ENCODE data around the gene CAPZB. TPM values are rescaled to one million over a fixed set of nuclear protein-coding genes. Genes with fewer than 3 reads are reported as not detected.

Gene CAPZB
- polyA plus RNA-seq, 3 donors, result 290 to 504 (median 407) TPM

DNA sequence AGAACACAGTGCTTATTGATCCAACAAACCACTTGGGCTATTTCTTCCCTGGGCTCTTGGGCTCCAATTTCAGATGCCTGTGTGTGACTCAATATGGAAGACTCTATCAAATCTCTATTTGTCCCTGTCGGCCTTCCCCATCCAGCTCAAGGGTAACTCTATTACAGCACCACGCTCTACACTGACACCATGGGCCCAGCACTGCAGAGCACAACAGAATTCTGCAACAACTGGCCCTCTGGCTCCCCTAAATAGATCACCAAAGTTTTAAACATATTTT, 51.7 kb downstream of the CAPZB start:
- peaks cover 37 to 39% of the 10 kb centered on the region in 2 donors for H3K4me1 ChIP-seq (ENCODE audit: control insufficient read depth in 1 of 2, insufficient read depth in 2 of 2, low read length in 2 of 2)
- TF ChIP-seq, protein P1, sequence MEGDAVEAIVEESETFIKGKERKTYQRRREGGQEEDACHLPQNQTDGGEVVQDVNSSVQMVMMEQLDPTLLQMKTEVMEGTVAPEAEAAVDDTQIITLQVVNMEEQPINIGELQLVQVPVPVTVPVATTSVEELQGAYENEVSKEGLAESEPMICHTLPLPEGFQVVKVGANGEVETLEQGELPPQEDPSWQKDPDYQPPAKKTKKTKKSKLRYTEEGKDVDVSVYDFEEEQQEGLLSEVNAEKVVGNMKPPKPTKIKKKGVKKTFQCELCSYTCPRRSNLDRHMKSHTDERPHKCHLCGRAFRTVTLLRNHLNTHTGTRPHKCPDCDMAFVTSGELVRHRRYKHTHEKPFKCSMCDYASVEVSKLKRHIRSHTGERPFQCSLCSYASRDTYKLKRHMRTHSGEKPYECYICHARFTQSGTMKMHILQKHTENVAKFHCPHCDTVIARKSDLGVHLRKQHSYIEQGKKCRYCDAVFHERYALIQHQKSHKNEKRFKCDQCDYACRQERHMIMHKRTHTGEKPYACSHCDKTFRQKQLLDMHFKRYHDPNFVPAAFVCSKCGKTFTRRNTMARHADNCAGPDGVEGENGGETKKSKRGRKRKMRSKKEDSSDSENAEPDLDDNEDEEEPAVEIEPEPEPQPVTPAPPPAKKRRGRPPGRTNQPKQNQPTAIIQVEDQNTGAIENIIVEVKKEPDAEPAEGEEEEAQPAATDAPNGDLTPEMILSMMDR (IDR thresholded peaks at IDR 0.05), result no peak
- no peak overlapping the region for H3K4me2 ChIP-seq (replicated peaks; ENCODE audit: extremely low read depth, low read length, poor library complexity, severe bottlenecking)
- no peaks in the 10 kb centered on the region for H3K9me3 Mint-ChIP-seq
- H3K36me3 Mint-ChIP-seq, result peaks cover 42 to 45% of the 10 kb centered on the region in 2 donors
- intact Hi-C loops (cut with micrococcal nuclease), result no loop called here
- peak overlapping the region in 1 of 7 donors; percentile 40 for H3K27ac Mint-ChIP-seq
- H2AFZ ChIP-seq (ENCODE audit: insufficient read depth, low read depth, low read length, poor library complexity, severe bottlenecking), result no peak overlapping the region
- H3K9me3 ChIP-seq (replicated peaks in 1 of 2; ENCODE audit: control insufficient read depth in 1 of 2, insufficient read depth in 1 of 2, low read length in 2 of 2), result no peaks in the 10 kb centered on the region
- no peaks in the 10 kb centered on the region for H3K27me3 ChIP-seq (ENCODE audit: control insufficient read depth in 2 of 2, insufficient read depth in 2 of 2, low read length in 2 of 2)
- peaks cover 99% of the 10 kb centered on the region for H3K79me2 ChIP-seq (ENCODE audit: insufficient read depth, low read length)
- H3K4me3 ChIP-seq (replicated peaks in 1 of 3; ENCODE audit: low read depth in 2 of 3, low read length in 3 of 3), result no peak overlapping the region
- H4K20me1 ChIP-seq (ENCODE audit: insufficient read depth, low read length), result peaks cover 100% of the 10 kb centered on the region
- 100% methylated on average over 2 of the region's 2 CpGs for WGBS (ENCODE audit: insufficient coverage)
- peak overlapping the region in 1 of 2 donors; percentile 6 for H3K27ac ChIP-seq (ENCODE audit: low read depth in 1 of 2, low read length in 2 of 2)
- H3K4me1 Mint-ChIP-seq, result peaks cover 59% of the 10 kb centered on the region
- H3K9ac ChIP-seq (ENCODE audit: insufficient read depth, low read length, poor library complexity, severe bottlenecking), result no peak overlapping the region
- no peaks in the 10 kb centered on the region for H3K27me3 Mint-ChIP-seq (ENCODE audit: low read depth in 3 of 3)
- peaks cover 7 to 30% of the 10 kb centered on the region in 2 donors for H3K36me3 ChIP-seq (replicated peaks in 1 of 2; ENCODE audit: control insufficient read depth in 1 of 2, insufficient read depth in 2 of 2, low read length in 2 of 2)
- no peak for DNase-seq
- no peak overlapping the region for H3K4me3 Mint-ChIP-seq

DNA sequence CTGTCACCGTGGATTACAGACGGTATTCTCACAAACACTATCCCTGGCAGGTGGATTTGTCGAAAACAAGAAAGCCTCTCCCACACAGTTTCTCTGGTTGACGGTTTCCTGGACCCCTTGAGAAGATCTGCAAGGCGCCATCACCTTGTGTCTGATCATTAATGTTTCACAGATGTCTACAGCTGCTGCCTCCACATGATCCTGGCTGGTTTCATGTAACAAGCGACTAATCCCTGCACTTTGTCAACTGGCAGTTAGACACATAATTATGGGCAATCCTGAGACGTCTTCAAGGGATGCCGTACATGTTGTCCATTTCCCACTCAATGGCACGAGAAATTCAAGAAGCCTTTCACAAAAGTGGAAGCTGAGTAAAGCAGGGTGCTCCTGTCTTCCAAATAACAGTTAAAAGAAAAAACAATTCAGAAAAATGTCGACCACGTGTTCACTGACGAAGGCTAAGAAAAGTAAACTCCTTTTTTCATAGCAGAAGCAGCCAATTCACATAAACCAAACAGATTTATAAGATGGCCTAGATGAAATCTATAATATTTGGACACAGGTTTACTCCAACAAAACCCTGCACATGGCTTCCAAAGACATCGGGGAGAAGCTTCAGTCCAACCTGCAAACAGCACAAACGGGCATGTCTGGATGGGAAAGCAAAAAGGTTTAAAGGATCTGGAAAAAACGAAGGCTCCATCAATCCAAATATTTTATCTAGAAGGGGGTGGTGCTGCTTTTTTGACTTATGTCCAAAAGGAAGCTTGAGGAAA, 52.2 kb downstream of the CAPZB start:
- Histone ChIP-seq H3K4me3 (replicated peaks in 1 of 3; ENCODE audit: low read depth in 2 of 3, low read length in 3 of 3) (no peak overlapping the region), H4K20me1 (ENCODE audit: insufficient read depth, low read length) (peaks cover 100% of the 10 kb centered on the region), H3K79me2 (ENCODE audit: insufficient read depth, low read length) (peaks cover 99% of the 10 kb centered on the region), H3K4me1 (ENCODE audit: control insufficient read depth in 1 of 2, insufficient read depth in 2 of 2, low read length in 2 of 2) (peaks cover 37 to 39% of the 10 kb centered on the region in 2 donors), H2AFZ (ENCODE audit: insufficient read depth, low read depth, low read length, poor library complexity, severe bottlenecking) (no peak overlapping the region), H3K36me3 (replicated peaks in 1 of 2; ENCODE audit: control insufficient read depth in 1 of 2, insufficient read depth in 2 of 2, low read length in 2 of 2) (peaks cover 2 to 29% of the 10 kb centered on the region in 2 donors), H3K9ac (ENCODE audit: insufficient read depth, low read length, poor library complexity, severe bottlenecking) (no peak overlapping the region), H3K4me2 (replicated peaks; ENCODE audit: extremely low read depth, low read length, poor library complexity, severe bottlenecking) (no peak overlapping the region), H3K27ac (ENCODE audit: low read depth in 1 of 2, low read length in 2 of 2) (peak overlapping the region in 1 of 2 donors; percentile 6), H3K27me3 (ENCODE audit: control insufficient read depth in 2 of 2, insufficient read depth in 2 of 2, low read length in 2 of 2) (no peaks in the 10 kb centered on the region), H3K9me3 (replicated peaks in 1 of 2; ENCODE audit: control insufficient read depth in 1 of 2, insufficient read depth in 1 of 2, low read length in 2 of 2) (no peaks in the 10 kb centered on the region)
- TF ChIP-seq, protein P1 (IDR thresholded peaks at IDR 0.05), result no peak
- peaks cover 61% of the 10 kb centered on the region for H3K4me1 Mint-ChIP-seq
- no peak for DNase-seq
- H3K27ac Mint-ChIP-seq, result peak overlapping the region in 1 of 7 donors; percentile 40
- intact Hi-C loops (cut with micrococcal nuclease), result no loop called here
- 98% methylated on average over 8 of the region's 15 CpGs for WGBS (ENCODE audit: insufficient coverage)
- no peaks in the 10 kb centered on the region for H3K27me3 Mint-ChIP-seq (ENCODE audit: low read depth in 3 of 3)
- H3K9me3 Mint-ChIP-seq, result no peaks in the 10 kb centered on the region
- H3K36me3 Mint-ChIP-seq, result peaks cover 40 to 46% of the 10 kb centered on the region in 2 donors
- H3K4me3 Mint-ChIP-seq, result no peak overlapping the region

All from CD14-positive monocyte (primary cell).